H1 (cell line): ENCODE measurements around the gene MLPH. TPM values are rescaled to one million over a fixed set of nuclear protein-coding genes. Genes with fewer than 3 reads are reported as not detected.

Source experiments
- CTCF ChIA-PET: fragments of 300-600 bp; sonication (Branson Sonifier 250); formaldehyde crosslinking; loops from one replicate; lab custom pipeline; 2021; ENCODE audit not compliant: partially characterized antibody; lab: Charles Lee
- POLR2A ChIA-PET: fragments of 300-600 bp; sonication (Branson Sonifier 250); formaldehyde crosslinking; loops from one replicate; lab custom pipeline; 2021; ENCODE audit warnings: inconsistent platforms; ENCODE audit not compliant: partially characterized antibody; lab: Charles Lee
- DNase-seq, 2 experiments: peaks; one replicate each; pipeline versions ENCODE4 v3.0.0 to v3.0.0-alpha.2; 2010 to 2022; ENCODE audit warnings: low spot score in 2 of 2, low read depth in 1 of 2, mixed read lengths in 1 of 2
- FAIRE-seq: peaks from 2 replicates; lab custom pipeline; 2011; peaks lifted over from hg19 to GRCh38; lab: Jason Lieb, UNC
- H2AFZ ChIP-seq: 2 replicates; pipeline ENCODE4 v1.8.1; 2012; ENCODE audit warnings: low read length, inconsistent platforms
- H2AK5ac ChIP-seq: 2 replicates; pipeline ENCODE4 v1.6.1; 2013; ENCODE audit warnings: low read depth, low read length
- H2BK120ac ChIP-seq: replicated peaks from 2 replicates; pipeline ENCODE3; 2013; ENCODE audit warnings: low read depth, low read length, inconsistent platforms
- H2BK12ac ChIP-seq: 2 replicates; pipeline ENCODE4 v1.6.1; 2013; ENCODE audit warnings: low read depth, low read length
- H2BK15ac ChIP-seq: 2 replicates; pipeline ENCODE4 v1.6.1; 2013; ENCODE audit warnings: low read length
- H2BK20ac ChIP-seq: 2 replicates; pipeline ENCODE4 v1.6.1; 2013; ENCODE audit warnings: low read length
- H2BK5ac ChIP-seq: 2 replicates; pipeline ENCODE4 v1.6.1; 2013; ENCODE audit warnings: low read depth, low read length
- H3K14ac ChIP-seq: 2 replicates; pipeline ENCODE4 v1.6.1; 2013; ENCODE audit warnings: inconsistent platforms; ENCODE audit not compliant: insufficient read length
- H3K18ac ChIP-seq: 2 replicates; pipeline ENCODE4 v1.6.1; 2013; ENCODE audit warnings: low read length; ENCODE audit errors: extremely low read depth
- H3K23ac ChIP-seq: 2 replicates; pipeline ENCODE4 v1.6.1; 2013; ENCODE audit warnings: inconsistent platforms; ENCODE audit not compliant: insufficient read length
- H3K23me2 ChIP-seq: 2 replicates; pipeline ENCODE4 v1.6.1; 2013; ENCODE audit warnings: low read depth, low read length
- H3K27ac ChIP-seq: 2 replicates; pipeline ENCODE4 v1.6.1; 2011; ENCODE audit warnings: low read depth, low read length, inconsistent platforms
- H3K27me3 ChIP-seq, 4 experiments: replicated peaks in 1 of 4; 1 replicate in 1 of 4; 2 replicates in 3 of 4; pipeline versions ENCODE4 v1.6.1 to v1.8.1; 2011 to 2013; ENCODE audit warnings: low read length in 3 of 4, mild to moderate bottlenecking in 3 of 4, inconsistent platforms in 2 of 4, mixed read lengths in 2 of 4, moderate library complexity in 1 of 4; ENCODE audit not compliant: control insufficient read depth in 3 of 4, insufficient read depth in 3 of 4; ENCODE audit errors: extremely low read depth in 1 of 4
- H3K36me3 ChIP-seq, 4 experiments: 2 replicates each; pipeline versions ENCODE4 v1.6.1 to v1.8.1; 2011 to 2013; ENCODE audit warnings: mild to moderate bottlenecking in 4 of 4, low read length in 3 of 4, moderate library complexity in 2 of 4, control low read depth in 1 of 4, inconsistent platforms in 1 of 4; ENCODE audit not compliant: insufficient read depth in 4 of 4, control insufficient read depth in 2 of 4
- H3K4ac ChIP-seq: replicated peaks from 2 replicates; pipeline ENCODE3; 2013; ENCODE audit warnings: low read length, low read depth, mixed read lengths, inconsistent platforms; ENCODE audit not compliant: insufficient read length
- H3K4me1 ChIP-seq, 4 experiments: replicated peaks in 1 of 4; 1 replicate in 1 of 4; 2 replicates in 3 of 4; pipeline versions ENCODE4 v1.6.1 to v1.8.1; 2011 to 2013; ENCODE audit warnings: low read length in 3 of 4, inconsistent platforms in 2 of 4, mixed read lengths in 1 of 4; ENCODE audit not compliant: insufficient read depth in 4 of 4, control insufficient read depth in 3 of 4
- H3K4me2 ChIP-seq, 2 experiments: 2 replicates each; pipeline versions ENCODE4 v1.6.1 to v1.8.1; 2011 to 2013; ENCODE audit warnings: low read depth in 2 of 2, low read length in 2 of 2, control low read depth in 1 of 2, inconsistent platforms in 1 of 2, mild to moderate bottlenecking in 1 of 2; ENCODE audit not compliant: insufficient read depth in 1 of 2
- H3K4me3 ChIP-seq, 4 experiments: fragments of 200-600, 300-600 bp in 1 of 4; sonication (generic), shearing (Covaris generic), sonication (Bioruptor Twin) in 1 of 4; 2 replicates each; pipeline versions ENCODE4 v1.5.1 to v1.8.1; 2011 to 2016; ENCODE audit warnings: low read length in 4 of 4, low read depth in 3 of 4, control low read depth in 2 of 4, inconsistent platforms in 2 of 4, mild to moderate bottlenecking in 2 of 4, mixed read lengths in 1 of 4, moderate library complexity in 1 of 4; ENCODE audit not compliant: insufficient read depth in 2 of 4; ENCODE audit errors: extremely low read depth in 1 of 4
- H3K56ac ChIP-seq: replicated peaks from 2 replicates; pipeline ENCODE3; 2013; ENCODE audit warnings: low read depth, mild to moderate bottlenecking, mixed read lengths, low read length, inconsistent platforms; ENCODE audit not compliant: insufficient read length
- H3K79me1 ChIP-seq: 2 replicates; pipeline ENCODE4 v1.6.1; 2013; ENCODE audit warnings: low read depth, low read length, control low read depth
- H3K79me2 ChIP-seq, 2 experiments: 2 replicates each; pipeline versions ENCODE4 v1.6.1 to v1.8.1; 2012 to 2013; ENCODE audit warnings: low read length in 2 of 2, mild to moderate bottlenecking in 2 of 2, inconsistent platforms in 1 of 2; ENCODE audit not compliant: insufficient read depth in 2 of 2, control insufficient read depth in 1 of 2
- H3K9ac ChIP-seq, 4 experiments: replicated peaks in 1 of 4; 1 replicate in 1 of 4; 2 replicates in 3 of 4; pipeline versions ENCODE4 v1.6.1 to v1.8.1; 2011 to 2013; ENCODE audit warnings: low read depth in 3 of 4, low read length in 3 of 4, control low read depth in 2 of 4, mild to moderate bottlenecking in 2 of 4, moderate library complexity in 2 of 4, inconsistent platforms in 1 of 4; ENCODE audit errors: extremely low read depth in 1 of 4
- H3K9me3 ChIP-seq, 2 experiments: 2 replicates each; pipeline versions ENCODE4 v1.6.1 to v1.8.1; 2012 to 2013; ENCODE audit warnings: mild to moderate bottlenecking in 2 of 2, moderate library complexity in 2 of 2, control low read depth in 1 of 2, inconsistent platforms in 1 of 2, low read depth in 1 of 2, low read length in 1 of 2, mixed read lengths in 1 of 2; ENCODE audit not compliant: insufficient read depth in 2 of 2
- H4K20me1 ChIP-seq, 2 experiments: replicated peaks in 1 of 2; 2 replicates each; pipeline versions ENCODE3 to v1.8.1; 2011 to 2013; ENCODE audit warnings: inconsistent platforms in 2 of 2, low read length in 2 of 2, mild to moderate bottlenecking in 1 of 2; ENCODE audit not compliant: insufficient read depth in 2 of 2, control insufficient read depth in 1 of 2
- H4K5ac ChIP-seq: 2 replicates; pipeline ENCODE4 v1.6.1; 2013; ENCODE audit warnings: low read length, low read depth, mixed read lengths, inconsistent platforms; ENCODE audit not compliant: insufficient read length
- H4K8ac ChIP-seq: 2 replicates; pipeline ENCODE4 v1.8.0; 2013; ENCODE audit warnings: mild to moderate bottlenecking, moderate library complexity, low read length, inconsistent platforms; ENCODE audit not compliant: insufficient read depth; ENCODE audit errors: extremely low read depth
- H4K91ac ChIP-seq: replicated peaks from 2 replicates; pipeline ENCODE3; 2013; ENCODE audit warnings: low read length, mixed read lengths, inconsistent platforms; ENCODE audit not compliant: insufficient read length
- ASH2L ChIP-seq: fragments of 200-600, 300-600 bp; sonication (generic); IDR thresholded peaks from one replicate; pipeline ENCODE4 v1.7.1; 2017; ENCODE audit warnings: low read length
- POLR2A ChIP-seq, 2 experiments: IDR thresholded peaks; 1 replicate in 1 of 2; 2 replicates in 1 of 2; pipeline ENCODE4 v1.6.1; 2011; ENCODE audit warnings: low read depth in 2 of 2, low read length in 2 of 2, mild to moderate bottlenecking in 2 of 2; ENCODE audit errors: control extremely low read depth in 1 of 2
- WGBS, 2 experiments: shearing (Covaris generic) in 1 of 2; methylation state at CpG; one replicate each; pipeline versions ENCODE4 v1.1.6 to v1.1.7; 2013 to 2015; ENCODE audit warnings: low lambda C conversion rate in 2 of 2, mixed read lengths in 2 of 2, inconsistent platforms in 1 of 2, low coverage in 1 of 2, missing lambda C conversion rate in 1 of 2; ENCODE audit not compliant: insufficient replicate concordance in 2 of 2, insufficient coverage in 1 of 2, insufficient read length in 1 of 2; ENCODE audit errors: extremely low coverage in 1 of 2, missing lambda C conversion rate in 1 of 2; 5-methylcytosine and 5-hydroxymethylcytosine counted together
- polyA plus RNA-seq, 7 experiments: library from polyadenylated mRNA; depleted of rRNA in 3 of 7; stranded (reverse) in 5 of 7; unstranded in 2 of 7; fragments of >200 nt in 5 of 7; fragments of 200-250 nt in 2 of 7; gene quantifications; 1 replicate in 5 of 7; 2 replicates in 1 of 7; 4 replicates in 1 of 7; pipeline versions ENCODE4 v1.2.1 to v1.2.3, GENCODE V29; 2011 to 2013; ENCODE audit warnings: missing spikeins in 2 of 7, mixed read lengths in 2 of 7
- total RNA-seq: library from RNA; stranded (reverse); fragmentation: NEBNext Ultra II Directional; extraction: Animal tissue kit (Norgen Biotek cat#: 25700); gene quantifications from 2 replicates; pipeline ENCODE4 v1.2.1, GENCODE V29; 2021

Gene MLPH
- total and polyA plus RNA-seq, 2 of the 8 experiments (the other 6 are each of a cell fraction or from before 2014, with no cell fraction given): 12.7 to 17.0 TPM

DNA sequence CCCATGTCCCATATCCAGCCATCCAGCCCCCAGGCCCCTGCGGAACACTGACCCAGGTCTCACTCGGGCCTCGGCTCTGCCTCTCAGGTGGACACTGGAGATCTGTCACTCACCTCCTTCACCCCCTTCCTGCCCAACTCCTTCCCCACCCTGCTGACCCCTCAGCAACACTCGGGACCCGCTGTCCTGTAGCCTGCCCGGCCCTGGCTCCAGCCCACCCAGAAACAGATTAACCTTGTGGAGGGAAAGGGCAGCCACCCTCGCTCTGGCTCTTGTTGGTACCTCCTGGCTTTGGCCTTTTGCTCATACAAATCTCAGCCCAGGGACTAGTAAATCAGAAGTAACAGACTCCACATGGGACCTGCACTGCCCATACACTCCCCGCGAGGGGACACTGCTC lies 49.6 kb downstream of the MLPH start:
- Histone ChIP-seq H3K79me2 (no peaks in the 10 kb centered on the region), H3K4me3 (no peak overlapping the region)
- CTCF ChIA-PET: interaction anchor here (1.1 kb wide), 1 partner anchor 11 kb away, joined by 4 read pairs; no protein-coding TSS in a partner anchor

More for the DNA sequence above, 49.6 kb downstream of the MLPH start:
- no peak for TF ChIP-seq ASH2L
- no peak for TF ChIP-seq POLR2A (IDR thresholded peaks at IDR 0.05; ENCODE audit: control extremely low read depth in 1 of 2, low read depth in 2 of 2, low read length in 2 of 2)
- no peak overlapping the region for H2BK5ac ChIP-seq
- FAIRE-seq: no peak
- no peak overlapping the region for H2BK12ac ChIP-seq
- no peak overlapping the region for H2BK20ac ChIP-seq
- no peaks in the 10 kb centered on the region for H3K27me3 ChIP-seq
- no peaks in the 10 kb centered on the region for H3K9me3 ChIP-seq
- H3K4ac ChIP-seq: no peak overlapping the region
- 91% methylated on average over 9 of the region's 9 CpGs; no CpG with 5 or more reads in 1 of the 2 experiments for WGBS, 2 experiments
- no peak for DNase-seq
- no peak overlapping the region for H3K9ac ChIP-seq
- H3K79me1 ChIP-seq: no peaks in the 10 kb centered on the region
- no peaks in the 10 kb centered on the region for H3K23me2 ChIP-seq
- no peak overlapping the region for H4K5ac ChIP-seq
- no peak overlapping the region for H4K91ac ChIP-seq
- H4K8ac ChIP-seq: no peak overlapping the region; the same call in 1 of the 2 replicates
- H2BK120ac ChIP-seq: no peak overlapping the region
- no peak overlapping the region for H2BK15ac ChIP-seq
- H3K18ac ChIP-seq: no peak overlapping the region
- no peak overlapping the region for H3K4me2 ChIP-seq
- peaks cover 0 to 2% of the 10 kb centered on the region in 2 experiments for H4K20me1 ChIP-seq
- no peak overlapping the region for H3K23ac ChIP-seq
- no peak overlapping the region for H3K27ac ChIP-seq
- H3K14ac ChIP-seq: no peak overlapping the region
- H3K36me3 ChIP-seq: no peaks in the 10 kb centered on the region
- no peak overlapping the region for H2AFZ ChIP-seq
- no peak overlapping the region for H3K56ac ChIP-seq
- POLR2A ChIA-PET: interaction anchor here (1.0 to 1.8 kb wide), 2 partner anchors 9 to 36 kb away, joined by 3 to 4 read pairs; no protein-coding TSS in a partner anchor
- no peaks in the 10 kb centered on the region; a peak in 1 of 7 replicates for H3K4me1 ChIP-seq
- H2AK5ac ChIP-seq: no peak overlapping the region
